H1 (cell line): ENCODE measurements around the gene CHMP4A. TPM values are rescaled to one million over a fixed set of nuclear protein-coding genes. Genes with fewer than 3 reads are reported as not detected.

ENCODE experiments used
- CTCF ChIA-PET: fragments of 300-600 bp; sonication (Branson Sonifier 250); formaldehyde crosslinking; loops from one replicate; lab custom pipeline; 2021; ENCODE audit not compliant: partially characterized antibody; lab: Charles Lee
- POLR2A ChIA-PET: fragments of 300-600 bp; sonication (Branson Sonifier 250); formaldehyde crosslinking; loops from one replicate; lab custom pipeline; 2021; ENCODE audit warnings: inconsistent platforms; ENCODE audit not compliant: partially characterized antibody; lab: Charles Lee
- DNase-seq, 2 experiments: peaks; one replicate each; pipeline versions ENCODE4 v3.0.0 to v3.0.0-alpha.2; 2010 to 2022; ENCODE audit warnings: low spot score in 2 of 2, low read depth in 1 of 2, mixed read lengths in 1 of 2
- FAIRE-seq: peaks from 2 replicates; lab custom pipeline; 2011; peaks lifted over from hg19 to GRCh38; lab: Jason Lieb, UNC
- H2AFZ ChIP-seq: 2 replicates; pipeline ENCODE4 v1.8.1; 2012; ENCODE audit warnings: low read length, inconsistent platforms
- H2AK5ac ChIP-seq: 2 replicates; pipeline ENCODE4 v1.6.1; 2013; ENCODE audit warnings: low read depth, low read length
- H2BK120ac ChIP-seq: replicated peaks from 2 replicates; pipeline ENCODE3; 2013; ENCODE audit warnings: low read depth, low read length, inconsistent platforms
- H2BK12ac ChIP-seq: 2 replicates; pipeline ENCODE4 v1.6.1; 2013; ENCODE audit warnings: low read depth, low read length
- H2BK15ac ChIP-seq: 2 replicates; pipeline ENCODE4 v1.6.1; 2013; ENCODE audit warnings: low read length
- H2BK20ac ChIP-seq: 2 replicates; pipeline ENCODE4 v1.6.1; 2013; ENCODE audit warnings: low read length
- H2BK5ac ChIP-seq: 2 replicates; pipeline ENCODE4 v1.6.1; 2013; ENCODE audit warnings: low read depth, low read length
- H3K14ac ChIP-seq: 2 replicates; pipeline ENCODE4 v1.6.1; 2013; ENCODE audit warnings: inconsistent platforms; ENCODE audit not compliant: insufficient read length
- H3K18ac ChIP-seq: 2 replicates; pipeline ENCODE4 v1.6.1; 2013; ENCODE audit warnings: low read length; ENCODE audit errors: extremely low read depth
- H3K23ac ChIP-seq: 2 replicates; pipeline ENCODE4 v1.6.1; 2013; ENCODE audit warnings: inconsistent platforms; ENCODE audit not compliant: insufficient read length
- H3K23me2 ChIP-seq: 2 replicates; pipeline ENCODE4 v1.6.1; 2013; ENCODE audit warnings: low read depth, low read length
- H3K27ac ChIP-seq: 2 replicates; pipeline ENCODE4 v1.6.1; 2011; ENCODE audit warnings: low read depth, low read length, inconsistent platforms
- H3K27me3 ChIP-seq, 4 experiments: replicated peaks in 1 of 4; 1 replicate in 1 of 4; 2 replicates in 3 of 4; pipeline versions ENCODE4 v1.6.1 to v1.8.1; 2011 to 2013; ENCODE audit warnings: low read length in 3 of 4, mild to moderate bottlenecking in 3 of 4, inconsistent platforms in 2 of 4, mixed read lengths in 2 of 4, moderate library complexity in 1 of 4; ENCODE audit not compliant: control insufficient read depth in 3 of 4, insufficient read depth in 3 of 4; ENCODE audit errors: extremely low read depth in 1 of 4
- H3K36me3 ChIP-seq, 4 experiments: 2 replicates each; pipeline versions ENCODE4 v1.6.1 to v1.8.1; 2011 to 2013; ENCODE audit warnings: mild to moderate bottlenecking in 4 of 4, low read length in 3 of 4, moderate library complexity in 2 of 4, control low read depth in 1 of 4, inconsistent platforms in 1 of 4; ENCODE audit not compliant: insufficient read depth in 4 of 4, control insufficient read depth in 2 of 4
- H3K4ac ChIP-seq: replicated peaks from 2 replicates; pipeline ENCODE3; 2013; ENCODE audit warnings: low read length, low read depth, mixed read lengths, inconsistent platforms; ENCODE audit not compliant: insufficient read length
- H3K4me1 ChIP-seq, 4 experiments: replicated peaks in 1 of 4; 1 replicate in 1 of 4; 2 replicates in 3 of 4; pipeline versions ENCODE4 v1.6.1 to v1.8.1; 2011 to 2013; ENCODE audit warnings: low read length in 3 of 4, inconsistent platforms in 2 of 4, mixed read lengths in 1 of 4; ENCODE audit not compliant: insufficient read depth in 4 of 4, control insufficient read depth in 3 of 4
- H3K4me2 ChIP-seq, 2 experiments: 2 replicates each; pipeline versions ENCODE4 v1.6.1 to v1.8.1; 2011 to 2013; ENCODE audit warnings: low read depth in 2 of 2, low read length in 2 of 2, control low read depth in 1 of 2, inconsistent platforms in 1 of 2, mild to moderate bottlenecking in 1 of 2; ENCODE audit not compliant: insufficient read depth in 1 of 2
- H3K4me3 ChIP-seq, 4 experiments: fragments of 200-600, 300-600 bp in 1 of 4; sonication (generic), shearing (Covaris generic), sonication (Bioruptor Twin) in 1 of 4; 2 replicates each; pipeline versions ENCODE4 v1.5.1 to v1.8.1; 2011 to 2016; ENCODE audit warnings: low read length in 4 of 4, low read depth in 3 of 4, control low read depth in 2 of 4, inconsistent platforms in 2 of 4, mild to moderate bottlenecking in 2 of 4, mixed read lengths in 1 of 4, moderate library complexity in 1 of 4; ENCODE audit not compliant: insufficient read depth in 2 of 4; ENCODE audit errors: extremely low read depth in 1 of 4
- H3K56ac ChIP-seq: replicated peaks from 2 replicates; pipeline ENCODE3; 2013; ENCODE audit warnings: low read depth, mild to moderate bottlenecking, mixed read lengths, low read length, inconsistent platforms; ENCODE audit not compliant: insufficient read length
- H3K79me1 ChIP-seq: 2 replicates; pipeline ENCODE4 v1.6.1; 2013; ENCODE audit warnings: low read depth, low read length, control low read depth
- H3K79me2 ChIP-seq, 2 experiments: 2 replicates each; pipeline versions ENCODE4 v1.6.1 to v1.8.1; 2012 to 2013; ENCODE audit warnings: low read length in 2 of 2, mild to moderate bottlenecking in 2 of 2, inconsistent platforms in 1 of 2; ENCODE audit not compliant: insufficient read depth in 2 of 2, control insufficient read depth in 1 of 2
- H3K9ac ChIP-seq, 4 experiments: replicated peaks in 1 of 4; 1 replicate in 1 of 4; 2 replicates in 3 of 4; pipeline versions ENCODE4 v1.6.1 to v1.8.1; 2011 to 2013; ENCODE audit warnings: low read depth in 3 of 4, low read length in 3 of 4, control low read depth in 2 of 4, mild to moderate bottlenecking in 2 of 4, moderate library complexity in 2 of 4, inconsistent platforms in 1 of 4; ENCODE audit errors: extremely low read depth in 1 of 4
- H3K9me3 ChIP-seq, 2 experiments: 2 replicates each; pipeline versions ENCODE4 v1.6.1 to v1.8.1; 2012 to 2013; ENCODE audit warnings: mild to moderate bottlenecking in 2 of 2, moderate library complexity in 2 of 2, control low read depth in 1 of 2, inconsistent platforms in 1 of 2, low read depth in 1 of 2, low read length in 1 of 2, mixed read lengths in 1 of 2; ENCODE audit not compliant: insufficient read depth in 2 of 2
- H4K20me1 ChIP-seq, 2 experiments: replicated peaks in 1 of 2; 2 replicates each; pipeline versions ENCODE3 to v1.8.1; 2011 to 2013; ENCODE audit warnings: inconsistent platforms in 2 of 2, low read length in 2 of 2, mild to moderate bottlenecking in 1 of 2; ENCODE audit not compliant: insufficient read depth in 2 of 2, control insufficient read depth in 1 of 2
- H4K5ac ChIP-seq: 2 replicates; pipeline ENCODE4 v1.6.1; 2013; ENCODE audit warnings: low read length, low read depth, mixed read lengths, inconsistent platforms; ENCODE audit not compliant: insufficient read length
- H4K8ac ChIP-seq: 2 replicates; pipeline ENCODE4 v1.8.0; 2013; ENCODE audit warnings: mild to moderate bottlenecking, moderate library complexity, low read length, inconsistent platforms; ENCODE audit not compliant: insufficient read depth; ENCODE audit errors: extremely low read depth
- H4K91ac ChIP-seq: replicated peaks from 2 replicates; pipeline ENCODE3; 2013; ENCODE audit warnings: low read length, mixed read lengths, inconsistent platforms; ENCODE audit not compliant: insufficient read length
- CHD2 ChIP-seq: IDR thresholded peaks from 2 replicates; pipeline ENCODE4 v1.6.1; 2012; ENCODE audit warnings: low read length, improper control_type of control experiment
- E2F6 ChIP-seq: IDR thresholded peaks from 2 replicates; pipeline ENCODE4 v1.6.1; 2012; ENCODE audit warnings: inconsistent platforms
- KDM1A ChIP-seq: fragments of 200-600, 300-600 bp; sonication (generic); IDR thresholded peaks from 2 replicates; pipeline ENCODE4 v1.7.1; 2016; ENCODE audit warnings: mild to moderate bottlenecking, low read length, borderline replicate concordance
- KDM4A ChIP-seq: IDR thresholded peaks from one replicate; pipeline ENCODE4 v1.7.1; 2012; ENCODE audit warnings: low read depth, mild to moderate bottlenecking, moderate library complexity, low read length, inconsistent platforms; ENCODE audit not compliant: severe bottlenecking
- MAX ChIP-seq: IDR thresholded peaks from 2 replicates; pipeline ENCODE4 v1.6.1; 2012; ENCODE audit warnings: inconsistent platforms
- POLR2A ChIP-seq, 2 experiments: IDR thresholded peaks; 1 replicate in 1 of 2; 2 replicates in 1 of 2; pipeline ENCODE4 v1.6.1; 2011; ENCODE audit warnings: low read depth in 2 of 2, low read length in 2 of 2, mild to moderate bottlenecking in 2 of 2; ENCODE audit errors: control extremely low read depth in 1 of 2
- SAP30 ChIP-seq: fragments of 300-600 bp; sonication (generic); IDR thresholded peaks from 2 replicates; pipeline ENCODE4 v1.7.1; 2012; ENCODE audit warnings: low read length, moderate library complexity, mild to moderate bottlenecking, inconsistent platforms; ENCODE audit not compliant: insufficient read depth, insufficient replicate concordance
- SIN3A ChIP-seq, 2 experiments: IDR thresholded peaks in 1 of 2; conservative IDR thresholded peaks in 1 of 2; 2 replicates each; pipeline ENCODE4 v1.6.1; 2011 to 2012; ENCODE audit warnings: low read length in 2 of 2, improper control_type of control experiment in 1 of 2, low read depth in 1 of 2, mild to moderate bottlenecking in 1 of 2
- YY1 ChIP-seq: IDR thresholded peaks from 2 replicates; pipeline ENCODE4 v1.6.1; 2011; ENCODE audit warnings: low read depth, mild to moderate bottlenecking, low read length
- WGBS, 2 experiments: shearing (Covaris generic) in 1 of 2; methylation state at CpG; one replicate each; pipeline versions ENCODE4 v1.1.6 to v1.1.7; 2013 to 2015; ENCODE audit warnings: low lambda C conversion rate in 2 of 2, mixed read lengths in 2 of 2, inconsistent platforms in 1 of 2, low coverage in 1 of 2, missing lambda C conversion rate in 1 of 2; ENCODE audit not compliant: insufficient replicate concordance in 2 of 2, insufficient coverage in 1 of 2, insufficient read length in 1 of 2; ENCODE audit errors: extremely low coverage in 1 of 2, missing lambda C conversion rate in 1 of 2; 5-methylcytosine and 5-hydroxymethylcytosine counted together
- polyA plus RNA-seq, 7 experiments: library from polyadenylated mRNA; depleted of rRNA in 3 of 7; stranded (reverse) in 5 of 7; unstranded in 2 of 7; fragments of >200 nt in 5 of 7; fragments of 200-250 nt in 2 of 7; gene quantifications; 1 replicate in 5 of 7; 2 replicates in 1 of 7; 4 replicates in 1 of 7; pipeline versions ENCODE4 v1.2.1 to v1.2.3, GENCODE V29; 2011 to 2013; ENCODE audit warnings: missing spikeins in 2 of 7, mixed read lengths in 2 of 7
- total RNA-seq: library from RNA; stranded (reverse); fragmentation: NEBNext Ultra II Directional; extraction: Animal tissue kit (Norgen Biotek cat#: 25700); gene quantifications from 2 replicates; pipeline ENCODE4 v1.2.1, GENCODE V29; 2021

CHMP4A gene
- total and polyA plus RNA-seq, 2 of the 8 experiments (the other 6 are each of a cell fraction or from before 2014, with no cell fraction given), result 32.9 to 37.6 TPM

- TF ChIP-seq POLR2A (IDR thresholded peaks at IDR 0.05; ENCODE audit: control extremely low read depth in 1 of 2, low read depth in 2 of 2, low read length in 2 of 2), result peak in 1 of 2 experiments; percentile 28; a peak in 1 of 3 replicates
- TF ChIP-seq SIN3A (conservative IDR thresholded peaks at IDR 0.05 in 1 of 2, IDR thresholded peaks at IDR 0.05 in 1 of 2; ENCODE audit: low read depth in 1 of 2, low read length in 2 of 2), result peak in 1 of 2 experiments; percentile 71; a peak in 1 of 4 replicates
- TF ChIP-seq KDM4A, result peak; percentile 27
- peak; percentile 2; the same call in 1 of the 2 replicates for TF ChIP-seq E2F6
- 0 out of 2 replicates have a peak, but pooled peaks have one; percentile 8 for TF ChIP-seq YY1
- no peak for TF ChIP-seq CHD2
- TF ChIP-seq MAX, result peak; percentile 68
- no peak for TF ChIP-seq KDM1A
- TF ChIP-seq SAP30, result peak; percentile 76
- Histone ChIP-seq H3K23ac (no peak overlapping the region), H3K79me1 (no peaks in the 10 kb centered on the region), H2BK20ac (no peak overlapping the region), H3K4me1 (peaks cover 0 to 9% (median 7%) of the 10 kb centered on the region in 4 experiments; a peak in 4 of 7 replicates), H3K23me2 (peaks cover 5% of the 10 kb centered on the region; the same call in 1 of the 2 replicates), H3K79me2 (no peaks in the 10 kb centered on the region), H3K36me3 (peaks cover 0 to 4% (median 0%) of the 10 kb centered on the region in 4 experiments; a peak in 2 of 8 replicates), H3K4me2 (peak overlapping the region; percentile 75 to 96), H2BK15ac (0 out of 2 replicates have a peak overlapping the region, but pooled peaks have one; percentile 46), H3K56ac (no peak overlapping the region), H4K5ac (no peak overlapping the region), H2BK120ac (no peak overlapping the region), H3K18ac (peak overlapping the region; percentile 83), H3K27ac (no peak overlapping the region), H3K4me3 (peak overlapping the region; percentile 62 to 77 (median 71)), H2AFZ (peak overlapping the region; percentile 47; the same call in 1 of the 2 replicates), H4K20me1 (peaks cover 0 to 2% of the 10 kb centered on the region in 2 experiments), H2AK5ac (no peak overlapping the region), H2BK12ac (peak overlapping the region; percentile 29; the same call in 1 of the 2 replicates), H3K27me3 (no peaks in the 10 kb centered on the region), H4K8ac (no peak overlapping the region), H4K91ac (no peak overlapping the region), H3K9me3 (no peaks in the 10 kb centered on the region), H3K4ac (no peak overlapping the region), H2BK5ac (0 out of 2 replicates have a peak overlapping the region, but pooled peaks have one; percentile 30), H3K9ac (peak overlapping the region; percentile 36 to 65 (median 54); a peak in 6 of 7 replicates), H3K14ac (no peak overlapping the region)
- POLR2A ChIA-PET, result interaction anchor here (0.8 to 10.7 kb wide), 13 partner anchors 8 to 121 kb away, joined by 3 to 158 read pairs (median 6); partner anchors contain the start of genes CARMIL3, EMC9, IPO4 and IRF9
- CTCF ChIA-PET, result interaction anchor here (1.4 to 1.5 kb wide), 2 partner anchors 10 to 11 kb away, joined by 3 to 4 read pairs; no protein-coding TSS in a partner anchor
- 6% methylated on average over 30 of the region's 30 CpGs; no CpG with 5 or more reads in 1 of the 2 experiments for WGBS, 2 experiments
- no peak for FAIRE-seq
- no peak for DNase-seq
These were observed 40.9 kb downstream of the CHMP4A start for GRCh38 chr14:24172261-24172860.
